PC-3 (cell line): ENCODE measurements around the gene PDE3B. TPM values are rescaled to one million over a fixed set of nuclear protein-coding genes. Genes with fewer than 3 reads are reported as not detected.
"Not testable (repeated sequence)": the region's sequence is repeated elsewhere in the genome, so short reads cannot be mapped to it uniquely, and the experiment has no call there.

ENCODE experiments used
- ATAC-seq: fragments of 200-7000 bp; cut with Tn5 transposase; 2 replicates; pipeline ENCODE4 v1.9.1; 2020; ENCODE audit warnings: mild to moderate bottlenecking, moderate library complexity
- BruUV-seq: library from RNA; stranded (reverse); fragments of 400-500 nt; replicated peaks from 2 replicates; lab custom pipeline; 2021; lab: Mats Ljungman, UMichigan
- CTCF ChIA-PET: fragments of 300-600 bp; sonication (Branson Sonifier 250); formaldehyde crosslinking; loops from one replicate; lab custom pipeline; 2022; ENCODE audit warnings: antibody characterized with exemption; lab: Charles Lee
- POLR2A ChIA-PET: fragments of 300-600 bp; sonication (Branson Sonifier 250); formaldehyde crosslinking; loops from one replicate; lab custom pipeline; 2022; ENCODE audit warnings: antibody characterized with exemption; ENCODE audit not compliant: unreplicated experiment; lab: Charles Lee
- DNase-seq: peaks from one replicate; pipeline ENCODE4 v3.0.0-alpha.2; 2015
- H2AFZ ChIP-seq: fragments of 300-600 bp; sonication (generic); 2 replicates; pipeline ENCODE4 v1.6.0; 2016; ENCODE audit warnings: antibody characterized with exemption, low read length
- H3F3A ChIP-seq: fragments of 300-600 bp; sonication (generic); one replicate; pipeline ENCODE4 v1.6.0; 2017; ENCODE audit warnings: antibody characterized with exemption, low read length, control low read depth, mild to moderate bottlenecking; ENCODE audit not compliant: unreplicated experiment
- H3K27ac ChIP-seq: fragments of 300-600 bp; sonication (generic); 2 replicates; pipeline ENCODE4 v1.5.1; 2016; ENCODE audit warnings: mild to moderate bottlenecking, low read length
- H3K27me3 ChIP-seq: fragments of 300-600 bp; sonication (generic); 2 replicates; pipeline ENCODE4 v1.6.1; 2016; ENCODE audit warnings: low read length, mixed read lengths
- H3K36me3 ChIP-seq: fragments of 300-600 bp; sonication (generic); 2 replicates; pipeline ENCODE4 v1.6.1; 2016; ENCODE audit warnings: low read depth, mixed run types, low read length, mixed read lengths
- H3K4me1 ChIP-seq: fragments of 300-600 bp; sonication (generic); 2 replicates; pipeline ENCODE4 v1.5.1; 2016; ENCODE audit warnings: low read length; ENCODE audit not compliant: insufficient read depth
- H3K4me2 ChIP-seq: fragments of 300-600 bp; sonication (generic); 2 replicates; pipeline ENCODE4 v1.6.0; 2016; ENCODE audit warnings: low read length
- H3K4me3 ChIP-seq: fragments of 300-600 bp; sonication (generic); 2 replicates; pipeline ENCODE4 v1.5.1; 2016; ENCODE audit warnings: mild to moderate bottlenecking, low read length, mixed read lengths
- H3K79me2 ChIP-seq: fragments of 300-600 bp; sonication (generic); 2 replicates; pipeline ENCODE4 v1.6.1; 2017; ENCODE audit warnings: low read length, mixed read lengths
- H3K9ac ChIP-seq: fragments of 300-600 bp; sonication (generic); 2 replicates; pipeline ENCODE4 v1.6.0; 2016; ENCODE audit warnings: mild to moderate bottlenecking, low read length
- H3K9me2 ChIP-seq: fragments of 300-600 bp; sonication (generic); replicated peaks from 2 replicates; pipeline ENCODE4 v1.6.1; 2016; ENCODE audit warnings: mixed run types, low read length, mixed read lengths
- H3K9me3 ChIP-seq: fragments of 300-600 bp; sonication (generic); 2 replicates; pipeline ENCODE4 v1.6.1; 2016; ENCODE audit warnings: low read length, mixed read lengths
- H4K20me1 ChIP-seq: fragments of 300-600 bp; sonication (generic); 2 replicates; pipeline ENCODE4 v1.6.1; 2016; ENCODE audit warnings: low read length, mixed read lengths
- CTCF ChIP-seq: fragments of 300-600 bp; sonication (generic); conservative IDR thresholded peaks from 2 replicates; pipeline ENCODE4 v1.5.1; 2017; ENCODE audit warnings: antibody characterized with exemption, low read depth, mild to moderate bottlenecking, low read length
- EZH2 ChIP-seq: fragments of 300-600 bp; sonication (generic); IDR thresholded peaks from one replicate; pipeline ENCODE4 v1.6.1; 2017; ENCODE audit warnings: antibody characterized with exemption, mild to moderate bottlenecking, low read length; ENCODE audit not compliant: unreplicated experiment
- EZH2phosphoT487 ChIP-seq: fragments of 300-600 bp; sonication (generic); IDR thresholded peaks from 2 replicates; pipeline ENCODE4 v1.6.1; 2018; ENCODE audit warnings: mild to moderate bottlenecking, antibody characterized with exemption, low read length, borderline replicate concordance
- intact Hi-C: fragments of 100-400 bp; cut with micrococcal nuclease; formaldehyde crosslinking; loops from 2 replicates; pipeline ENCODE4 v1.9.0; 2023
- total RNA-seq: library from RNA; depleted of rRNA; stranded (reverse); fragments of >200 nt; gene quantifications from 2 replicates; pipeline ENCODE4 v1.2.3, GENCODE V29; 2014

PDE3B gene
- total RNA-seq, 1 experiment from 2014 or later = 0.11 TPM

- H4K20me1 ChIP-seq, H3K4me3 ChIP-seq, H3K36me3 ChIP-seq, H3F3A ChIP-seq, ATAC-seq, H3K27me3 ChIP-seq, POLR2A ChIA-PET, H3K79me2 ChIP-seq, H3K9me2 ChIP-seq, H3K27ac ChIP-seq, intact Hi-C loops, H2AFZ ChIP-seq, CTCF ChIA-PET, DNase-seq, BruUV-seq, H3K4me1 ChIP-seq, H3K4me2 ChIP-seq, H3K9me3 ChIP-seq, H3K9ac ChIP-seq: not testable (repeated sequence)
Observed at GRCh38 chr11:14667329-14667728, 23.7 kb downstream of the PDE3B start.

GRCh38 chr11:14668731-14669301 is 25.2 kb downstream of the PDE3B start:
- Histone ChIP-seq H3K9me2 (no peaks in the 10 kb centered on the region), H2AFZ (no peak overlapping the region), H4K20me1 (no peaks in the 10 kb centered on the region), H3K4me1 (no peaks in the 10 kb centered on the region), H3F3A (no peaks in the 10 kb centered on the region), H3K4me3 (no peak overlapping the region), H3K27ac (no peak overlapping the region), H3K36me3 (no peaks in the 10 kb centered on the region), H3K79me2 (no peaks in the 10 kb centered on the region), H3K9me3 (no peaks in the 10 kb centered on the region), H3K27me3 (no peaks in the 10 kb centered on the region), H3K4me2 (no peak overlapping the region), H3K9ac (no peak overlapping the region)
- BruUV-seq = no TSS peak
- intact Hi-C loops = no loop called here
- ChIA-PET POLR2A (no interaction called here), CTCF (no interaction called here)
- no peak for DNase-seq
- no peak for ATAC-seq
- TF ChIP-seq CTCF (no peak), EZH2phosphoT487 (no peak), EZH2 (no peak)

- no peak overlapping the region for H3K27ac ChIP-seq
Observed at GRCh38 chr11:14669499-14669898, 25.9 kb downstream of the PDE3B start.

More at GRCh38 chr11:14669499-14669898, 25.9 kb downstream of the PDE3B start:
- no peaks in the 10 kb centered on the region for H3K79me2 ChIP-seq
- no peaks in the 10 kb centered on the region for H3K4me1 ChIP-seq
- H3K9ac ChIP-seq = no peak overlapping the region
- no peak for ATAC-seq
- no peak overlapping the region for H2AFZ ChIP-seq
- no peak overlapping the region for H3K4me2 ChIP-seq
- no peaks in the 10 kb centered on the region for H3K27me3 ChIP-seq
- POLR2A ChIA-PET = no interaction called here
- BruUV-seq = no TSS peak
- CTCF ChIA-PET = no interaction called here
- H3F3A ChIP-seq = no peaks in the 10 kb centered on the region
- DNase-seq = no peak
- H3K9me3 ChIP-seq = no peaks in the 10 kb centered on the region
- TF ChIP-seq EZH2phosphoT487 (no peak), EZH2 (no peak), CTCF (no peak)
- H3K9me2 ChIP-seq = no peaks in the 10 kb centered on the region
- no peak overlapping the region for H3K4me3 ChIP-seq
- no peaks in the 10 kb centered on the region for H4K20me1 ChIP-seq
- intact Hi-C loops = no loop called here
- no peaks in the 10 kb centered on the region for H3K36me3 ChIP-seq
